HepG2 (cell line): ENCODE data around the gene CTTNBP2NL. TPM values are rescaled to one million over a fixed set of nuclear protein-coding genes. Genes with fewer than 3 reads are reported as not detected.

Experiments
- CBFB ChIP-seq: sonication (generic); formaldehyde crosslinking; IDR thresholded peaks from 2 replicates; pipeline ENCODE4 v1.4.0; 2020; ENCODE audit warnings: missing genetic modification reagents
- CHD4 ChIP-seq: fragments of 200-600 bp; sonication (generic); IDR thresholded peaks from 2 replicates; pipeline ENCODE4 v1.7.0; 2017; ENCODE audit warnings: mild to moderate bottlenecking, low read length, borderline replicate concordance
- ETV6 ChIP-seq: sonication (generic); formaldehyde crosslinking; conservative IDR thresholded peaks from 2 replicates; pipeline ENCODE4 v1.4.0; 2020; ENCODE audit warnings: missing genetic modification reagents
- GABPA ChIP-seq, 2 experiments: IDR thresholded peaks; 2 replicates each; pipeline ENCODE4 v1.6.1; 2011 to 2016; ENCODE audit warnings: low read depth in 2 of 2, low read length in 1 of 2, missing biosample characterization in 1 of 2, missing genetic modification characterization in 1 of 2
- GRHL1 ChIP-seq: sonication (generic); formaldehyde crosslinking; conservative IDR thresholded peaks from 2 replicates; pipeline ENCODE4 v1.8.0; 2022; ENCODE audit warnings: missing genetic modification reagents
- HES4 ChIP-seq: sonication (generic); formaldehyde crosslinking; IDR thresholded peaks from 2 replicates; pipeline ENCODE4 v1.9.0; 2021; ENCODE audit warnings: mild to moderate bottlenecking, missing genetic modification reagents, borderline replicate concordance
- MBNL3 ChIP-seq: fragments of 250-450 bp; sonication (Bioruptor Pico); conservative IDR thresholded peaks from 2 replicates; pipeline ENCODE4 v1.8.0; 2022; ENCODE audit warnings: mild to moderate bottlenecking, inconsistent platforms
- NFIB ChIP-seq: sonication (generic); formaldehyde crosslinking; IDR thresholded peaks from 2 replicates; pipeline ENCODE4 v1.9.0; 2021; ENCODE audit warnings: missing genetic modification reagents, mild to moderate bottlenecking, borderline replicate concordance
- NFYB ChIP-seq: sonication (generic); formaldehyde crosslinking; IDR thresholded peaks from 2 replicates; pipeline ENCODE4 v1.4.0; 2020; ENCODE audit warnings: missing genetic modification reagents
- POLR2AphosphoS2 ChIP-seq: IDR thresholded peaks from 2 replicates; pipeline ENCODE4 v1.6.1; 2011; ENCODE audit warnings: low read depth, low read length, improper control_type of control experiment
- SETDB1 ChIP-seq: sonication (generic); formaldehyde crosslinking; IDR thresholded peaks from 2 replicates; pipeline ENCODE4 v1.5.1; 2020; ENCODE audit warnings: missing genetic modification reagents, mild to moderate bottlenecking, borderline replicate concordance
- SNAPC4 ChIP-seq: sonication (generic); formaldehyde crosslinking; IDR thresholded peaks from 2 replicates; pipeline ENCODE4 v1.4.0; 2020; ENCODE audit warnings: mild to moderate bottlenecking, missing genetic modification reagents
- SRSF4 ChIP-seq: fragments of 200-400 bp; formaldehyde crosslinking; IDR thresholded peaks from one replicate; pipeline ENCODE4 v1.6.1; 2018; ENCODE audit warnings: mild to moderate bottlenecking, low read depth, low read length, moderate library complexity; ENCODE audit not compliant: poor library complexity, severe bottlenecking
- UBTF ChIP-seq: sonication (generic); formaldehyde crosslinking; IDR thresholded peaks from 2 replicates; pipeline ENCODE4 v1.4.0; 2020; ENCODE audit warnings: mild to moderate bottlenecking, missing genetic modification reagents
- ZFP82 ChIP-seq: sonication (generic); formaldehyde crosslinking; IDR thresholded peaks from 2 replicates; pipeline ENCODE4 v1.5.1; 2020; ENCODE audit warnings: mild to moderate bottlenecking, missing genetic modification reagents, borderline replicate concordance
- ZNF10 ChIP-seq: sonication (generic); formaldehyde crosslinking; IDR thresholded peaks from 2 replicates; pipeline ENCODE4 v1.4.0; 2020; ENCODE audit warnings: mild to moderate bottlenecking, low read depth, missing genetic modification reagents, borderline replicate concordance
- ZNF451 ChIP-seq: sonication (generic); formaldehyde crosslinking; IDR thresholded peaks from 2 replicates; pipeline ENCODE4 v1.5.0; 2020; ENCODE audit warnings: mild to moderate bottlenecking, missing genetic modification reagents
- polyA plus RNA-seq, 8 experiments: library from polyadenylated mRNA; depleted of rRNA in 3 of 8; stranded (reverse) in 7 of 8; unstranded in 1 of 8; fragments of >200 nt; fragmentation: Illumina TruSeq in 4 of 8; extraction: Trizol in 4 of 8; gene quantifications; 2 replicates each; pipeline versions ENCODE4 v1.2.1 to v1.2.3, GENCODE V29; 2011 to 2016; ENCODE audit warnings: low read depth in 4 of 8, missing spikeins in 1 of 8, mixed read lengths in 1 of 8; ENCODE audit not compliant: insufficient read depth in 1 of 8
- total RNA-seq, 5 experiments: library from RNA; depleted of rRNA; stranded (reverse); fragments of >200 nt; fragmentation: Illumina TruSeq; extraction: Trizol; gene quantifications; 2 replicates each; pipeline ENCODE4 v1.2.3, GENCODE V29; 2016; ENCODE audit warnings: low read depth in 1 of 5

The CTTNBP2NL gene
- total and polyA plus RNA-seq, 2 of the 13 experiments (the other 11 are each of a cell fraction or from before 2014, with no cell fraction given), result 2.1 to 4.1 TPM

- TF ChIP-seq SNAPC4 (CRISPR knock-in tag) (no peak), SRSF4 (no peak), CBFB (no peak), CHD4 (no peak), HES4 (CRISPR knock-in tag) (no peak), GABPA (IDR thresholded peaks at IDR 0.05; ENCODE audit: low read depth, low read length) (no peak), GABPA (CRISPR knock-in tag; IDR thresholded peaks at IDR 0.05; ENCODE audit: low read depth) (no peak), ZNF10 (CRISPR knock-in tag) (no peak), NFIB (CRISPR knock-in tag) (no peak), UBTF (CRISPR knock-in tag) (no peak; the same call in 1 of the 2 replicates), NFYB (CRISPR knock-in tag) (no peak), MBNL3 (no peak), POLR2AphosphoS2 (no peak), ZNF451 (CRISPR knock-in tag) (no peak), ETV6 (CRISPR knock-in tag) (no peak), GRHL1 (no peak), SETDB1 (no peak), ZFP82 (CRISPR knock-in tag) (no peak)
Observed at GRCh38 chr1:112386024-112386723, 9.8 kb upstream of the CTTNBP2NL start (continued).
